ENCODE results near the gene DRC3.

DNA sequence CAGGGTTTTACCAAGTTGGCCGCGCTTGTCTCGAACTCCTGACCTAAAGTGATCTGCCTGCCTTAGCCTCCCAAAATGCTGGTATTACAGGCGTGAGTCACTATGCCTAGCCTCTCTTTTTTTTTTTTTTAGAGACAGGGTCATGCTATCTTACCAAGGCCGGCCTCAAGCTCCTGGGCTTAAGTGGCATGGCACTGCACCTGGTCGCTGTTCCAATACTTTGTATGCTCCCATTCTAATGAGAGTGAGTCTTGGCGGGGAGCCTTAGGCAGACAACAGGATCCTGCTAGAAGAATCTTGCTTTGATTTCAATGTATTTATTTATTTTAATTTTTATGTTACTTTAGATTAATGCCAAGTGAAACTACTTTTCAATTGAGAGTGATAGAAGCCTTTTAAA is 22.3 kb upstream of the DRC3 start:
- TF ChIP-seq, protein P1, sequence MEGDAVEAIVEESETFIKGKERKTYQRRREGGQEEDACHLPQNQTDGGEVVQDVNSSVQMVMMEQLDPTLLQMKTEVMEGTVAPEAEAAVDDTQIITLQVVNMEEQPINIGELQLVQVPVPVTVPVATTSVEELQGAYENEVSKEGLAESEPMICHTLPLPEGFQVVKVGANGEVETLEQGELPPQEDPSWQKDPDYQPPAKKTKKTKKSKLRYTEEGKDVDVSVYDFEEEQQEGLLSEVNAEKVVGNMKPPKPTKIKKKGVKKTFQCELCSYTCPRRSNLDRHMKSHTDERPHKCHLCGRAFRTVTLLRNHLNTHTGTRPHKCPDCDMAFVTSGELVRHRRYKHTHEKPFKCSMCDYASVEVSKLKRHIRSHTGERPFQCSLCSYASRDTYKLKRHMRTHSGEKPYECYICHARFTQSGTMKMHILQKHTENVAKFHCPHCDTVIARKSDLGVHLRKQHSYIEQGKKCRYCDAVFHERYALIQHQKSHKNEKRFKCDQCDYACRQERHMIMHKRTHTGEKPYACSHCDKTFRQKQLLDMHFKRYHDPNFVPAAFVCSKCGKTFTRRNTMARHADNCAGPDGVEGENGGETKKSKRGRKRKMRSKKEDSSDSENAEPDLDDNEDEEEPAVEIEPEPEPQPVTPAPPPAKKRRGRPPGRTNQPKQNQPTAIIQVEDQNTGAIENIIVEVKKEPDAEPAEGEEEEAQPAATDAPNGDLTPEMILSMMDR (conservative IDR thresholded peaks at IDR 0.05; ENCODE audit: low read length): no peak
- no peak for TF ChIP-seq EZH2phosphoT487 (IDR thresholded peaks at IDR 0.05; ENCODE audit: borderline replicate concordance, low read depth, low read length)
